A549 (cell line): ENCODE results near the gene NME7. TPM values are rescaled to one million over a fixed set of nuclear protein-coding genes. Genes with fewer than 3 reads are reported as not detected.

Source experiments
- ATAC-seq, 2 experiments: fragments of 200-7000 bp in 1 of 2; fragments of >200 bp in 1 of 2; cut with Nextera tagmentation in 1 of 2; cut with Tn5 transposase in 1 of 2; 3 replicates each; pipeline versions ENCODE4 v1.8.0 to v1.9.1; 2018 to 2020; ENCODE audit warnings: mild to moderate bottlenecking in 1 of 2, moderate library complexity in 1 of 2
- CTCF ChIA-PET: fragments of 300-600 bp; sonication (Branson Sonifier 250); formaldehyde crosslinking; extraction: SDS; loops from one replicate; lab custom pipeline; 2021; ENCODE audit warnings: antibody characterized with exemption, inconsistent platforms; lab: Yijun Ruan, JAX
- POLR2A ChIA-PET: fragments of 350-600 bp; formaldehyde crosslinking; extraction: SDS; loops from one replicate; lab custom pipeline; 2021; ENCODE audit warnings: antibody characterized with exemption, inconsistent platforms; lab: Yijun Ruan, JAX
- DNase-seq, 2 experiments: peaks; one replicate each; pipeline versions ENCODE4 v3.0.0 to v3.0.0-alpha.2; 2011 to 2016; ENCODE audit warnings: low read depth in 1 of 2, low spot score in 1 of 2
- FAIRE-seq: peaks from 2 replicates; lab custom pipeline; 2011; peaks lifted over from hg19 to GRCh38; lab: Jason Lieb, UNC
- H3K27ac ChIP-seq, 2 experiments: fragments of >200 bp; sonication (Bioruptor Twin); formaldehyde crosslinking; 3 replicates each; pipeline ENCODE4 v1.5.1; 2016 to 2017
- H3K4me1 ChIP-seq: fragments of >200 bp; sonication (Bioruptor Twin); formaldehyde crosslinking; 3 replicates; pipeline ENCODE4 v1.6.1; 2016
- H3K4me2 ChIP-seq: fragments of >200 bp; sonication (Bioruptor Twin); formaldehyde crosslinking; 3 replicates; pipeline ENCODE4 v1.6.1; 2016
- H3K4me3 ChIP-seq: fragments of >200 bp; sonication (Bioruptor Twin); formaldehyde crosslinking; 3 replicates; pipeline ENCODE4 v1.5.1; 2016
- H3K9me3 ChIP-seq: fragments of >200 bp; sonication (Bioruptor Twin); formaldehyde crosslinking; 3 replicates; pipeline ENCODE4 v1.6.1; 2016
- ATOH8 ChIP-seq: fragments of 250-450 bp; sonication (Bioruptor Pico); IDR thresholded peaks from 2 replicates; pipeline ENCODE4 v1.5.0; 2020; ENCODE audit warnings: low read depth, mild to moderate bottlenecking, moderate library complexity
- CBX2 ChIP-seq: fragments of 200-600 bp; sonication (generic); IDR thresholded peaks from 2 replicates; pipeline ENCODE4 v1.6.1; 2016; ENCODE audit warnings: low read depth, mild to moderate bottlenecking, borderline replicate concordance
- CBX8 ChIP-seq: fragments of 200-600 bp; sonication (generic); IDR thresholded peaks from 2 replicates; pipeline ENCODE4 v1.6.1; 2016
- CHD2 ChIP-seq: fragments of 150-350 bp; IDR thresholded peaks from 2 replicates; pipeline ENCODE4 v1.6.1; 2014; ENCODE audit warnings: low read length; ENCODE audit not compliant: partially characterized antibody
- EHMT2 ChIP-seq: fragments of 200-600 bp; sonication (generic); IDR thresholded peaks from 2 replicates; pipeline ENCODE4 v1.6.1; 2016; ENCODE audit warnings: antibody characterized with exemption, low read depth, mild to moderate bottlenecking, moderate library complexity
- EP300 ChIP-seq, 2 experiments: fragments of >200 bp; sonication (Bioruptor Twin); formaldehyde crosslinking; IDR thresholded peaks; 2 replicates in 1 of 2; 3 replicates in 1 of 2; pipeline ENCODE4 v1.6.1; 2016 to 2017
- ESRRA ChIP-seq: fragments of 150-350 bp; IDR thresholded peaks from 2 replicates; pipeline ENCODE4 v1.6.1; 2014; ENCODE audit warnings: mild to moderate bottlenecking, low read length, borderline replicate concordance
- FOSB ChIP-seq: fragments of 250-450 bp; sonication (Bioruptor Pico); IDR thresholded peaks from 2 replicates; pipeline ENCODE4 v1.5.0; 2020; ENCODE audit warnings: mild to moderate bottlenecking, moderate library complexity
- FOSL2 ChIP-seq, 2 experiments: fragments of 450-650 bp in 1 of 2; fragments of >200 bp in 1 of 2; sonication (Bioruptor Twin) in 1 of 2; formaldehyde crosslinking; IDR thresholded peaks; 2 replicates each; pipeline versions ENCODE4 v1.5.0 to v1.6.1; 2016 to 2020; ENCODE audit warnings: mild to moderate bottlenecking in 1 of 2, moderate library complexity in 1 of 2
- HDAC2 ChIP-seq: fragments of 200-600 bp; sonication (generic); IDR thresholded peaks from 2 replicates; pipeline ENCODE4 v1.6.1; 2016
- HOXB13 ChIP-seq: fragments of 250-450 bp; sonication (Bioruptor Pico); IDR thresholded peaks from 2 replicates; pipeline ENCODE4 v1.5.0; 2020; ENCODE audit warnings: low read depth, mild to moderate bottlenecking, moderate library complexity
- JUN ChIP-seq, 2 experiments: fragments of >200 bp; sonication (Bioruptor Twin); formaldehyde crosslinking; IDR thresholded peaks; 2 replicates in 1 of 2; 3 replicates in 1 of 2; pipeline ENCODE4 v1.6.1; 2016 to 2017
- JUNB ChIP-seq: fragments of >200 bp; sonication (Bioruptor Twin); formaldehyde crosslinking; IDR thresholded peaks from 2 replicates; pipeline ENCODE4 v1.6.1; 2016
- KDM5A ChIP-seq: fragments of 200-600 bp; sonication (generic); IDR thresholded peaks from 2 replicates; pipeline ENCODE4 v1.6.1; 2016; ENCODE audit warnings: antibody characterized with exemption, mild to moderate bottlenecking
- MAFK ChIP-seq: fragments of 450-650 bp; IDR thresholded peaks from 2 replicates; pipeline ENCODE4 v1.6.1; 2014; ENCODE audit not compliant: partially characterized antibody
- MAX ChIP-seq: IDR thresholded peaks from 2 replicates; pipeline ENCODE4 v1.6.1; 2012
- MAZ ChIP-seq: fragments of 150-350 bp; IDR thresholded peaks from 2 replicates; pipeline ENCODE4 v1.6.1; 2014; ENCODE audit warnings: antibody characterized with exemption, low read depth, low read length, borderline replicate concordance
- NFE2L2 ChIP-seq: fragments of 150-350 bp; conservative IDR thresholded peaks from 2 replicates; pipeline ENCODE4 v1.6.1; 2014; ENCODE audit warnings: low read length
- PBX3 ChIP-seq: IDR thresholded peaks from 2 replicates; pipeline ENCODE4 v1.6.1; 2012
- POLR2A ChIP-seq: IDR thresholded peaks from 2 replicates; pipeline ENCODE4 v1.6.1; 2012; ENCODE audit warnings: mild to moderate bottlenecking, low read length
- POLR2AphosphoS2 ChIP-seq: conservative IDR thresholded peaks from 2 replicates; pipeline ENCODE4 v1.6.1; 2012; ENCODE audit warnings: low read length, improper control_type of control experiment, inconsistent platforms
- RAD21 ChIP-seq, 2 experiments: fragments of >200 bp in 1 of 2; sonication (Bioruptor Twin) in 1 of 2; formaldehyde crosslinking in 1 of 2; IDR thresholded peaks in 1 of 2; conservative IDR thresholded peaks in 1 of 2; 2 replicates in 1 of 2; 3 replicates in 1 of 2; pipeline ENCODE4 v1.6.1; 2012 to 2018; ENCODE audit warnings: inconsistent platforms in 1 of 2
- RARB ChIP-seq: fragments of 250-450 bp; sonication (Bioruptor Pico); IDR thresholded peaks from 2 replicates; pipeline ENCODE4 v1.8.0; 2021; ENCODE audit warnings: mild to moderate bottlenecking, moderate library complexity
- REST ChIP-seq: fragments of 200-600 bp; sonication (generic); IDR thresholded peaks from 2 replicates; pipeline ENCODE4 v1.6.1; 2016; ENCODE audit warnings: antibody characterized with exemption, mild to moderate bottlenecking, moderate library complexity
- RNF2 ChIP-seq: fragments of 200-600 bp; sonication (generic); IDR thresholded peaks from 2 replicates; pipeline ENCODE4 v1.6.1; 2016; ENCODE audit warnings: low read depth, mild to moderate bottlenecking, antibody characterized with exemption, moderate library complexity, borderline replicate concordance
- TFCP2L1 ChIP-seq: fragments of 250-450 bp; sonication (Bioruptor Pico); IDR thresholded peaks from 2 replicates; pipeline ENCODE4 v1.5.0; 2021; ENCODE audit warnings: mild to moderate bottlenecking
- ZFP36 ChIP-seq: fragments of 450-650 bp; IDR thresholded peaks from 2 replicates; pipeline ENCODE4 v1.6.1; 2014; ENCODE audit warnings: borderline replicate concordance; ENCODE audit not compliant: partially characterized antibody
- WGBS: methylation state at CpG from one replicate; pipeline ENCODE4 v1.1.6; 2017; ENCODE audit errors: missing lambda C conversion rate; 5-methylcytosine and 5-hydroxymethylcytosine counted together
- polyA plus RNA-seq, 4 experiments: library from polyadenylated mRNA; depleted of rRNA in 3 of 4; stranded (reverse); fragments of >200 nt; fragmentation: RNase III in 1 of 4; extraction: RNeasy Plus Mini Kit Qiagen cat#74134 plus additional on column Dnase treatment in 1 of 4; gene quantifications; 2 replicates in 3 of 4; 3 replicates in 1 of 4; pipeline ENCODE4 v1.2.3, GENCODE V29; 2011 to 2017

NME7 gene
- polyA plus RNA-seq, 2 of the 4 experiments (the other 2 are of a cell fraction) = 39.5 to 62.3 TPM

- no peak for DNase-seq
- POLR2A ChIA-PET = interaction anchor here (1.4 to 2.6 kb wide), 2 partner anchors 9 to 11 kb away, joined by 4 to 9 read pairs; no protein-coding TSS in a partner anchor
- H3K4me3 ChIP-seq = 0 out of 3 replicates have a peak overlapping the region, but pooled peaks have one; percentile 9
- TF ChIP-seq FOSL2 (IDR thresholded peaks at IDR 0.05) (no peak), FOSL2 (CRISPR knock-in tag; IDR thresholded peaks at IDR 0.05) (no peak), POLR2AphosphoS2 (0 out of 2 replicates have a peak, but pooled peaks have one; percentile 52)
- TF ChIP-seq, all 56 proteins: peak for 1
- ATAC-seq = no peak
- Histone ChIP-seq H3K9me3 (no peaks in the 10 kb centered on the region), H3K27ac (peak overlapping the region; percentile 96 to 98), H3K4me1 (peaks cover 99% of the 10 kb centered on the region), H3K4me2 (peak overlapping the region; percentile 98)
- CTCF ChIA-PET = interaction anchor here (1.0 to 3.2 kb wide), 2 partner anchors 232 to 382 kb away, joined by 4 to 9 read pairs; no protein-coding TSS in a partner anchor
- 95% methylated on average over 2 of the region's 2 CpGs for WGBS
- no peak for FAIRE-seq
These were observed 250.6 kb downstream of the NME7 start for GRCh38 chr1:169117014-169117413.

- Histone ChIP-seq H3K27ac (peak overlapping the region; percentile 96 to 98), H3K4me1 (peaks cover 99% of the 10 kb centered on the region), H3K4me3 (peak overlapping the region; percentile 15; the same call in 2 of the 3 replicates), H3K4me2 (peak overlapping the region; percentile 98), H3K9me3 (no peaks in the 10 kb centered on the region)
- ChIA-PET CTCF (interaction anchor here (0.9 to 1.3 kb wide), 2 partner anchors 11 to 513 kb away, joined by 4 to 5 read pairs; no protein-coding TSS in a partner anchor), POLR2A (interaction anchor here (0.5 to 2.6 kb wide), 3 partner anchors 8 to 1399 kb away, joined by 4 to 9 read pairs (median 4); no protein-coding TSS in a partner anchor)
- FAIRE-seq (no peak), ATAC-seq (peak; percentile 11 to 14; a peak in 5 of 6 replicates), DNase-seq (peak in 1 of 2 experiments; percentile 82)
- WGBS = 37% methylated on average over 13 of the region's 14 CpGs
- no peak for TF ChIP-seq CBX2
- TF ChIP-seq POLR2A = no peak
- TF ChIP-seq EP300 (IDR thresholded peaks at IDR 0.05) = peak in 1 of 2 experiments; percentile 36; a peak in 2 of 5 replicates
- no peak for TF ChIP-seq CBX8
- no peak for TF ChIP-seq TFCP2L1
- TF ChIP-seq RNF2 = no peak
- TF ChIP-seq NFE2L2 = no peak
- peak; percentile 53; the same call in 1 of the 2 replicates for TF ChIP-seq ESRRA
- no peak for TF ChIP-seq KDM5A
- TF ChIP-seq PBX3 = no peak
- peak in 1 of 2 experiments; percentile 20; a peak in 1 of 5 replicates for TF ChIP-seq JUN (IDR thresholded peaks at IDR 0.05)
- TF ChIP-seq FOSB = no peak
- TF ChIP-seq ATOH8 = no peak
- TF ChIP-seq EHMT2 = no peak
- TF ChIP-seq REST = no peak
- TF ChIP-seq POLR2AphosphoS2 = peak; percentile 71
- 0 out of 2 replicates have a peak, but pooled peaks have one; percentile 34 for TF ChIP-seq RARB (CRISPR knock-in tag)
- peak; percentile 50 for TF ChIP-seq CHD2
- TF ChIP-seq HDAC2 = no peak
- peak; percentile 34; the same call in 1 of the 2 replicates for TF ChIP-seq MAX
- no peak for TF ChIP-seq FOSL2 (IDR thresholded peaks at IDR 0.05)
- TF ChIP-seq FOSL2 (CRISPR knock-in tag; IDR thresholded peaks at IDR 0.05) = no peak; the same call in 1 of the 2 replicates
- no peak for TF ChIP-seq HOXB13
- TF ChIP-seq MAFK = no peak
- TF ChIP-seq MAZ = no peak
- no peak for TF ChIP-seq ZFP36
- TF ChIP-seq RAD21 (conservative IDR thresholded peaks at IDR 0.05 in 1 of 2, IDR thresholded peaks at IDR 0.05 in 1 of 2) = no peak
- TF ChIP-seq JUNB = peak; percentile 27; the same call in 1 of the 2 replicates
These were observed 251.6 kb downstream of the NME7 start for GRCh38 chr1:169115891-169116585.
